Suprapubic skin (tissue), 4 donors: ENCODE results near the gene KIF4A. TPM values are rescaled to one million over a fixed set of nuclear protein-coding genes. Genes with fewer than 3 reads are reported as not detected.

Experiments
- DNase-seq, 2 donors: peaks; one replicate each; pipeline ENCODE4 v3.0.0-alpha.2; 2019; ENCODE audit warnings: low spot score in 2 of 2
- H3K27ac ChIP-seq: fragments of 200-600 bp; sonication (generic); one replicate; pipeline ENCODE4 v1.5.1; 2019
- H3K27me3 ChIP-seq: fragments of 200-600 bp; sonication (generic); one replicate; pipeline ENCODE4 v1.5.1; 2019
- H3K36me3 ChIP-seq: fragments of 200-600 bp; sonication (generic); one replicate; pipeline ENCODE4 v1.5.1; 2019
- H3K4me1 ChIP-seq: fragments of 200-600 bp; sonication (generic); one replicate; pipeline ENCODE4 v1.5.1; 2019
- H3K4me3 ChIP-seq: fragments of 200-600 bp; sonication (generic); one replicate; pipeline ENCODE4 v1.5.1; 2019; ENCODE audit warnings: mild to moderate bottlenecking
- H3K9me3 ChIP-seq: fragments of 200-600 bp; sonication (generic); one replicate; pipeline ENCODE4 v1.5.1; 2019
- CTCF ChIP-seq, 2 donors: fragments of 200-600 bp in 1 of 2; fragments of 450-650 bp in 1 of 2; sonication (generic) in 1 of 2; IDR thresholded peaks; one replicate each; pipeline ENCODE4 v1.5.1; 2016 to 2019; ENCODE audit warnings: antibody characterized with exemption in 2 of 2, mild to moderate bottlenecking in 1 of 2, moderate library complexity in 1 of 2
- EP300 ChIP-seq: sonication (generic); formaldehyde crosslinking; IDR thresholded peaks from one replicate; pipeline ENCODE4 v1.6.1; 2017; ENCODE audit warnings: antibody characterized with exemption
- POLR2A ChIP-seq, 2 donors: fragments of 450-650 bp; IDR thresholded peaks; one replicate each; pipeline ENCODE4 v1.6.1; 2017; ENCODE audit warnings: antibody characterized with exemption in 2 of 2, mild to moderate bottlenecking in 2 of 2, moderate library complexity in 2 of 2
- POLR2AphosphoS5 ChIP-seq, 3 donors: sonication (generic); formaldehyde crosslinking; IDR thresholded peaks; one replicate each; pipeline ENCODE4 v1.6.1; 2017; ENCODE audit warnings: antibody characterized with exemption in 3 of 3
- WGBS: methylation state at CpG from one replicate; pipeline ENCODE4 v1.1.5; 2018; 5-methylcytosine and 5-hydroxymethylcytosine counted together
- total RNA-seq, 4 donors: library from RNA; depleted of rRNA; stranded (reverse); fragments of >200 nt; gene quantifications; one replicate each; pipeline ENCODE4 v1.1.0, GENCODE V29; 2016

Gene KIF4A
- total RNA-seq, 4 donors from 2014 or later = 1.4 to 2.3 (median 1.9) TPM

GRCh38 chrX:70247252-70247651, 42.7 kb upstream of the KIF4A start:
- no peaks in the 10 kb centered on the region for H3K36me3 ChIP-seq
- no peak overlapping the region for H3K4me3 ChIP-seq
- no peaks in the 10 kb centered on the region for H3K4me1 ChIP-seq
- H3K27ac ChIP-seq = no peak overlapping the region
- TF ChIP-seq EP300 (no peak), POLR2AphosphoS5 (IDR thresholded peaks at IDR 0.05) (no peak), CTCF (IDR thresholded peaks at IDR 0.05) (no peak), POLR2A (IDR thresholded peaks at IDR 0.05) (no peak)
- H3K27me3 ChIP-seq = no peaks in the 10 kb centered on the region
- DNase-seq = no peak
- no peaks in the 10 kb centered on the region for H3K9me3 ChIP-seq
- 91% methylated on average over 2 of the region's 2 CpGs for WGBS

GRCh38 chrX:70252491-70252890, 37.4 kb upstream of the KIF4A start:
- Histone ChIP-seq H3K27me3 (no peaks in the 10 kb centered on the region), H3K9me3 (no peaks in the 10 kb centered on the region), H3K27ac (no peak overlapping the region), H3K4me1 (no peaks in the 10 kb centered on the region), H3K4me3 (no peak overlapping the region), H3K36me3 (no peaks in the 10 kb centered on the region)
- 58% methylated on average over 2 of the region's 2 CpGs for WGBS
- TF ChIP-seq CTCF (IDR thresholded peaks at IDR 0.05) (no peak), POLR2AphosphoS5 (IDR thresholded peaks at IDR 0.05) (no peak), EP300 (no peak), POLR2A (IDR thresholded peaks at IDR 0.05) (no peak)
- DNase-seq = no peak

GRCh38 chrX:70253377-70254062, 36.4 kb upstream of the KIF4A start:
- TF ChIP-seq POLR2A (IDR thresholded peaks at IDR 0.05) = no peak
- TF ChIP-seq POLR2AphosphoS5 (IDR thresholded peaks at IDR 0.05) = no peak
- TF ChIP-seq EP300 = no peak
- TF ChIP-seq CTCF (IDR thresholded peaks at IDR 0.05) = no peak
- no peak overlapping the region for H3K4me3 ChIP-seq
- H3K36me3 ChIP-seq = no peaks in the 10 kb centered on the region
- no peaks in the 10 kb centered on the region for H3K9me3 ChIP-seq
- 73% methylated on average over 3 of the region's 3 CpGs for WGBS
- DNase-seq = no peak
- H3K27ac ChIP-seq = no peak overlapping the region
- no peaks in the 10 kb centered on the region for H3K27me3 ChIP-seq
- H3K4me1 ChIP-seq = no peaks in the 10 kb centered on the region

GRCh38 chrX:70254063-70254400, 35.9 kb upstream of the KIF4A start:
- no peak overlapping the region for H3K27ac ChIP-seq
- 71% methylated on average over 1 of the region's 1 CpG for WGBS
- DNase-seq = no peak
- H3K27me3 ChIP-seq = no peaks in the 10 kb centered on the region
- no peaks in the 10 kb centered on the region for H3K9me3 ChIP-seq
- no peaks in the 10 kb centered on the region for H3K4me1 ChIP-seq
- no peak overlapping the region for H3K4me3 ChIP-seq
- H3K36me3 ChIP-seq = no peaks in the 10 kb centered on the region
- TF ChIP-seq POLR2AphosphoS5 (IDR thresholded peaks at IDR 0.05) = no peak
- no peak for TF ChIP-seq EP300
- no peak for TF ChIP-seq POLR2A (IDR thresholded peaks at IDR 0.05)
- no peak for TF ChIP-seq CTCF (IDR thresholded peaks at IDR 0.05)

- no peak overlapping the region for H3K4me3 ChIP-seq
- no peaks in the 10 kb centered on the region for H3K4me1 ChIP-seq
- H3K27me3 ChIP-seq = no peaks in the 10 kb centered on the region
- DNase-seq = no peak
- no peak for TF ChIP-seq POLR2A (IDR thresholded peaks at IDR 0.05)
- TF ChIP-seq POLR2AphosphoS5 (IDR thresholded peaks at IDR 0.05) = no peak
- no peak for TF ChIP-seq CTCF (IDR thresholded peaks at IDR 0.05)
- no peak for TF ChIP-seq EP300
- WGBS = 88% methylated on average over 3 of the region's 3 CpGs
- H3K36me3 ChIP-seq = no peaks in the 10 kb centered on the region
- no peaks in the 10 kb centered on the region for H3K9me3 ChIP-seq
- H3K27ac ChIP-seq = no peak overlapping the region
Measured at GRCh38 chrX:70254909-70255308, 35.0 kb upstream of the KIF4A start.
